ENCODE results near the gene SLCO4A1. TPM values are rescaled to one million over a fixed set of nuclear protein-coding genes. Genes with fewer than 3 reads are reported as not detected.

The SLCO4A1 gene
- total and polyA plus RNA-seq, 9 of the 15 experiments (the other 6 are each of a cell fraction or from before 2014, with no cell fraction given) = 1.6 to 21.9 (median 12.8) TPM

DNA sequence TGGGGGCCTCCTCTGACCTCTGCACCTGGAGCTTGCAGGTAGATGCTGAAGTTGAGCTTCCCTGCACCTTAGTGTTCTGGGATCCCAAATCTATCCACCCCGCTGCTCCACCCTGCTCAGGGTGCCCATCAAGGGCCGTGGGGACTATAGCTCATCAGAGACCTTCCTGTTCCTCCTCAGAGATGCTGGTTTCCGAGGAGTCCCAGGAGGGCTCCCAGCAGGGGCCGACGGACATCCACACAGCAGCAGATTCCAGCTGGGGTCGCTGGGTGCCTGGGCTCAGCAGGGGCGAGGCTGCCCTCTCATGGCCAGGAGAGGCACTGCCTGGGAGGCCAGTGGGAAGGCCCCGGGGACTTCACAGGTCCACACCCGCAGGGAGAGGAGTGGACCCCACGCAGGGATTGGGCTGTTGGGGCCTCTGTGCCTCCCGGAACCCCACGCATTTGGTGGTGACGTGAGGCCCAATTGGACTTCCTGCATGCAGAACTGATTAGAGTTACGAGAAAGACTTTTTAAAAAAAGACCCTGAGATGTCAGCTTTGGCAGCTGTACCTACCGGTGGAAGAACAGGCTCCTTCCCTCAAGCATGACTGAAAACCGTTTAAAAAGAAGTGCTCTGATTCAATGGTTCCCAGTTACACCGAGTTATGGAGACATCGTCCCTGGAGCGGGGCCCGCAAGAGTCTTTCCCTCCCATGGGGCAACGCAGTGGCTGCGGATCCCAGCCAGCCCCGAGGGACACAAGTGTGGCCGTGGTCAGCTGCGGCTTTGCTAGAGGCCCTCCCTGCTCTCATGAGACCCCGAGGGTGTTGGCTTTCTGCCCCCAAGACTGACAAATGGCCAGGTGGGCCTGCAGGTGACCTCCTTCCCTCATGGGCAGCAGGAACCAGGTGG lies 25.3 kb upstream of the SLCO4A1 start (continued):
- no peak for TF ChIP-seq SIN3B (IDR thresholded peaks at IDR 0.05; ENCODE audit: low read depth)
- TF ChIP-seq ZNF175 (CRISPR knock-in tag; IDR thresholded peaks at IDR 0.05; ENCODE audit: low read depth) = no peak
- peak; percentile 81; the same call in 1 of the 2 replicates for TF ChIP-seq CC2D1A (IDR thresholded peaks at IDR 0.05)
- TF ChIP-seq MCM5 (IDR thresholded peaks at IDR 0.05; ENCODE audit: low read depth) = no peak
- TF ChIP-seq, protein P1, sequence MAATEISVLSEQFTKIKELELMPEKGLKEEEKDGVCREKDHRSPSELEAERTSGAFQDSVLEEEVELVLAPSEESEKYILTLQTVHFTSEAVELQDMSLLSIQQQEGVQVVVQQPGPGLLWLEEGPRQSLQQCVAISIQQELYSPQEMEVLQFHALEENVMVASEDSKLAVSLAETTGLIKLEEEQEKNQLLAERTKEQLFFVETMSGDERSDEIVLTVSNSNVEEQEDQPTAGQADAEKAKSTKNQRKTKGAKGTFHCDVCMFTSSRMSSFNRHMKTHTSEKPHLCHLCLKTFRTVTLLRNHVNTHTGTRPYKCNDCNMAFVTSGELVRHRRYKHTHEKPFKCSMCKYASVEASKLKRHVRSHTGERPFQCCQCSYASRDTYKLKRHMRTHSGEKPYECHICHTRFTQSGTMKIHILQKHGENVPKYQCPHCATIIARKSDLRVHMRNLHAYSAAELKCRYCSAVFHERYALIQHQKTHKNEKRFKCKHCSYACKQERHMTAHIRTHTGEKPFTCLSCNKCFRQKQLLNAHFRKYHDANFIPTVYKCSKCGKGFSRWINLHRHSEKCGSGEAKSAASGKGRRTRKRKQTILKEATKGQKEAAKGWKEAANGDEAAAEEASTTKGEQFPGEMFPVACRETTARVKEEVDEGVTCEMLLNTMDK (IDR thresholded peaks at IDR 0.05; ENCODE audit: borderline replicate concordance, insufficient read depth, low read depth, low read length, poor library complexity, severe bottlenecking) = peak; percentile 52
- TF ChIP-seq LARP7 (IDR thresholded peaks at IDR 0.05) = no peak
- peak; percentile 52; the same call in 1 of the 2 replicates for TF ChIP-seq CREM (IDR thresholded peaks at IDR 0.05; ENCODE audit: low read depth)
- TF ChIP-seq, protein P2, sequence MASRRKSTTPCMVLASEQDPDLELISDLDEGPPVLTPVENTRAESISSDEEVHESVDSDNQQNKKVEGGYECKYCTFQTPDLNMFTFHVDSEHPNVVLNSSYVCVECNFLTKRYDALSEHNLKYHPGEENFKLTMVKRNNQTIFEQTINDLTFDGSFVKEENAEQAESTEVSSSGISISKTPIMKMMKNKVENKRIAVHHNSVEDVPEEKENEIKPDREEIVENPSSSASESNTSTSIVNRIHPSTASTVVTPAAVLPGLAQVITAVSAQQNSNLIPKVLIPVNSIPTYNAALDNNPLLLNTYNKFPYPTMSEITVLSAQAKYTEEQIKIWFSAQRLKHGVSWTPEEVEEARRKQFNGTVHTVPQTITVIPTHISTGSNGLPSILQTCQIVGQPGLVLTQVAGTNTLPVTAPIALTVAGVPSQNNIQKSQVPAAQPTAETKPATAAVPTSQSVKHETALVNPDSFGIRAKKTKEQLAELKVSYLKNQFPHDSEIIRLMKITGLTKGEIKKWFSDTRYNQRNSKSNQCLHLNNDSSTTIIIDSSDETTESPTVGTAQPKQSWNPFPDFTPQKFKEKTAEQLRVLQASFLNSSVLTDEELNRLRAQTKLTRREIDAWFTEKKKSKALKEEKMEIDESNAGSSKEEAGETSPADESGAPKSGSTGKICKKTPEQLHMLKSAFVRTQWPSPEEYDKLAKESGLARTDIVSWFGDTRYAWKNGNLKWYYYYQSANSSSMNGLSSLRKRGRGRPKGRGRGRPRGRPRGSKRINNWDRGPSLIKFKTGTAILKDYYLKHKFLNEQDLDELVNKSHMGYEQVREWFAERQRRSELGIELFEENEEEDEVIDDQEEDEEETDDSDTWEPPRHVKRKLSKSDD (conservative IDR thresholded peaks at IDR 0.05; ENCODE audit: low read length) = 0 out of 2 replicates have a peak, but pooled peaks have one; percentile 32
- TF ChIP-seq ZNF263 (CRISPR knock-in tag; IDR thresholded peaks at IDR 0.05; ENCODE audit: borderline replicate concordance) = no peak
- peak; percentile 87; the same call in 1 of the 2 replicates for TF ChIP-seq STAG1 (CRISPR knock-in tag; IDR thresholded peaks at IDR 0.05; ENCODE audit: borderline replicate concordance)
- TF ChIP-seq ZBTB7A (IDR thresholded peaks at IDR 0.05; ENCODE audit: borderline replicate concordance, control insufficient read depth, low read depth, low read length) = peak; percentile 71; the same call in 1 of the 2 replicates
- TF ChIP-seq, protein P3, sequence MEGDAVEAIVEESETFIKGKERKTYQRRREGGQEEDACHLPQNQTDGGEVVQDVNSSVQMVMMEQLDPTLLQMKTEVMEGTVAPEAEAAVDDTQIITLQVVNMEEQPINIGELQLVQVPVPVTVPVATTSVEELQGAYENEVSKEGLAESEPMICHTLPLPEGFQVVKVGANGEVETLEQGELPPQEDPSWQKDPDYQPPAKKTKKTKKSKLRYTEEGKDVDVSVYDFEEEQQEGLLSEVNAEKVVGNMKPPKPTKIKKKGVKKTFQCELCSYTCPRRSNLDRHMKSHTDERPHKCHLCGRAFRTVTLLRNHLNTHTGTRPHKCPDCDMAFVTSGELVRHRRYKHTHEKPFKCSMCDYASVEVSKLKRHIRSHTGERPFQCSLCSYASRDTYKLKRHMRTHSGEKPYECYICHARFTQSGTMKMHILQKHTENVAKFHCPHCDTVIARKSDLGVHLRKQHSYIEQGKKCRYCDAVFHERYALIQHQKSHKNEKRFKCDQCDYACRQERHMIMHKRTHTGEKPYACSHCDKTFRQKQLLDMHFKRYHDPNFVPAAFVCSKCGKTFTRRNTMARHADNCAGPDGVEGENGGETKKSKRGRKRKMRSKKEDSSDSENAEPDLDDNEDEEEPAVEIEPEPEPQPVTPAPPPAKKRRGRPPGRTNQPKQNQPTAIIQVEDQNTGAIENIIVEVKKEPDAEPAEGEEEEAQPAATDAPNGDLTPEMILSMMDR (IDR thresholded peaks at IDR 0.05 in 2 of 3, conservative IDR thresholded peaks at IDR 0.05 in 1 of 3; ENCODE audit: insufficient read depth in 2 of 3, low read depth in 1 of 3, low read length in 3 of 3) = peak; percentile 96 to 98 (median 96)
- no peak for TF ChIP-seq ZNF561 (CRISPR knock-in tag; conservative IDR thresholded peaks at IDR 0.05)
- TF ChIP-seq HNRNPLL (IDR thresholded peaks at IDR 0.05; ENCODE audit: low read depth, low read length, poor library complexity, severe bottlenecking) = no peak
- TF ChIP-seq ETV5 (CRISPR knock-in tag; IDR thresholded peaks at IDR 0.05; ENCODE audit: low read depth) = 0 out of 2 replicates have a peak, but pooled peaks have one; percentile 25
- TF ChIP-seq TGIF2 (CRISPR knock-in tag; IDR thresholded peaks at IDR 0.05) = no peak
- TF ChIP-seq, protein P4, sequence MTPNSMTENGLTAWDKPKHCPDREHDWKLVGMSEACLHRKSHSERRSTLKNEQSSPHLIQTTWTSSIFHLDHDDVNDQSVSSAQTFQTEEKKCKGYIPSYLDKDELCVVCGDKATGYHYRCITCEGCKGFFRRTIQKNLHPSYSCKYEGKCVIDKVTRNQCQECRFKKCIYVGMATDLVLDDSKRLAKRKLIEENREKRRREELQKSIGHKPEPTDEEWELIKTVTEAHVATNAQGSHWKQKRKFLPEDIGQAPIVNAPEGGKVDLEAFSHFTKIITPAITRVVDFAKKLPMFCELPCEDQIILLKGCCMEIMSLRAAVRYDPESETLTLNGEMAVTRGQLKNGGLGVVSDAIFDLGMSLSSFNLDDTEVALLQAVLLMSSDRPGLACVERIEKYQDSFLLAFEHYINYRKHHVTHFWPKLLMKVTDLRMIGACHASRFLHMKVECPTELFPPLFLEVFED (CRISPR knock-in tag; conservative IDR thresholded peaks at IDR 0.05) = 0 out of 2 replicates have a peak, but pooled peaks have one; percentile 42
- peak; percentile 24; the same call in 1 of the 2 replicates for TF ChIP-seq TCF3 (CRISPR knock-in tag; IDR thresholded peaks at IDR 0.05)

Measured in K562 (cell line).